Brain microvascular endothelial cell (primary cell): ENCODE data around the gene PIK3R6.
A peak's percentile ranks its signal among the peaks of the same experiment; 100 is the strongest.

Experiments used
- DNase-seq: peaks from one replicate; pipeline ENCODE4 v3.0.0-alpha.2; 2020
- H3K27ac ChIP-seq: fragments of 250-450 bp; sonication (Bioruptor Pico); 2 replicates; pipeline ENCODE4 v1.5.1; 2020; ENCODE audit warnings: mild to moderate bottlenecking, moderate library complexity
- H3K27me3 ChIP-seq: fragments of 250-450 bp; sonication (Bioruptor Pico); replicated peaks from 2 replicates; pipeline ENCODE4 v1.5.1; 2020; ENCODE audit warnings: mild to moderate bottlenecking
- H3K36me3 ChIP-seq: fragments of 250-450 bp; sonication (Bioruptor Pico); replicated peaks from 2 replicates; pipeline ENCODE4 v1.5.1; 2020; ENCODE audit warnings: mild to moderate bottlenecking
- H3K4me3 ChIP-seq: 2 replicates; pipeline ENCODE4 v1.5.1; 2011; ENCODE audit warnings: low read depth, mild to moderate bottlenecking, control low read depth, low read length, moderate library complexity
- in situ Hi-C: cut with HindIII; loops from 2 replicates; pipeline ENCODE4 v1.10.0; 2017; ENCODE audit warnings: low sequenced_read_pairs, low pct_ligation_motif_present
- TF ChIP-seq, protein P1 (sequence below): IDR thresholded peaks from 2 replicates; pipeline ENCODE4 v1.5.1; 2011; ENCODE audit warnings: low read depth, mild to moderate bottlenecking, moderate library complexity, low read length, control low read depth, inconsistent platforms; ENCODE audit errors: missing control alignments

PIK3R6 gene

DNA sequence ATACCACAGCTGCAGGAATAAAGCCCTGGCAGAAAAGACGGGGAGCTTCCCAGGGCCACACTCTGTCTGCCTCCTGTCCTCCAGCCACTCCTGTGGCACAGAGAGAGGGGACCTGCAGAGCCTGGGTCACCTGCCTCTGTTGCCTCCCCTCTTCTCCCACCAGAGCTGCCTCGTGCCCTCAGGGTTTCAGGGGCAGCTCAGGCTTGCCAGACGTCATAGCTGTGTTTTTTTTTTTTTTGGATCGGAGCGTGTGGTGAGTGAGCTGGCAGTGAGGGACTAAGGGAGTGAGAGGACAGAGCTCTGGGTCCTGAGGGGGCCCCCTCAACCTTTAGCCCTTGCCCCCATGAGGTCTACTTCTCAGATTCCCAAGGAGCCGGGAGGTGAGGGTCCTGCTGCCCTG, 2.1 kb downstream of the PIK3R6 start:
- H3K4me3 ChIP-seq, result no peak overlapping the region

DNA sequence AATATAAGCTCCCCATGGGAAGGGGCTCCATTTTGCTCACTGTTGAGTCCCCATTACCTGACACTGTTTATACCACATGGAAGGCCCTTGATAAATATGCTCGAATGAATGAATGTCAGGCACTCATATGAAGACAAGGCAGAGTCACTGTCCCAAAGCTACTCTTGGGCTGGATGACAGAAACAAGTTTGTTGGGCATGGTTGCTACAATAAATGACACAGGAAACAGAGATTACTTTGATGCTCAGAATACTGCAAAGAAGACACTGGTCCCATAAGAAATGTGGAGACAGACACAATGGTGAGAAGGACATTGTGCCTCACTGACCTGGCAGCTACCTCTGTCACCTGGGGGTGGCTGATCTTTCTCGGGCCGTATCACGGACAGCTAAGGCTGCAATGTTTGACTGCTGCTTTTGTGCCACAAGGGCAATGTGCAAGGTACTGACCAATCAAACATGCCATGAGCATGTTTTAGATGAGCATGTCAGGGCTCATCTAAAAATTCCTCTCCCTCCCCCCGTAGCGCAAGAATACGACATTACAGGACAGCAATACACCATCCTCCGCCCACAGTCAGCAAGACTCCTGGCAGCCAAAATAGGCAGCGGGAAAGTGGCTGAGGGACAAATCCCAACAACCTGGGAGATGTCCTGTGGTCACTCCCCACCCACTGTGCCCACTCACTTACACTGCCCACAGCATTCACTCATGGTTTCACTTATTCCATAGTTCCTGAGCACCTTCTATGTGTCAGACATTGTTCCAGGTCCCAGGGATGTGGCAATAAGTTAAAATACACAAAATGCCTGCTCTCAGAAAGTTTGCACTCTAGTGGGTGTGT, 5.0 kb downstream of the PIK3R6 start:
- TF ChIP-seq, protein P1, sequence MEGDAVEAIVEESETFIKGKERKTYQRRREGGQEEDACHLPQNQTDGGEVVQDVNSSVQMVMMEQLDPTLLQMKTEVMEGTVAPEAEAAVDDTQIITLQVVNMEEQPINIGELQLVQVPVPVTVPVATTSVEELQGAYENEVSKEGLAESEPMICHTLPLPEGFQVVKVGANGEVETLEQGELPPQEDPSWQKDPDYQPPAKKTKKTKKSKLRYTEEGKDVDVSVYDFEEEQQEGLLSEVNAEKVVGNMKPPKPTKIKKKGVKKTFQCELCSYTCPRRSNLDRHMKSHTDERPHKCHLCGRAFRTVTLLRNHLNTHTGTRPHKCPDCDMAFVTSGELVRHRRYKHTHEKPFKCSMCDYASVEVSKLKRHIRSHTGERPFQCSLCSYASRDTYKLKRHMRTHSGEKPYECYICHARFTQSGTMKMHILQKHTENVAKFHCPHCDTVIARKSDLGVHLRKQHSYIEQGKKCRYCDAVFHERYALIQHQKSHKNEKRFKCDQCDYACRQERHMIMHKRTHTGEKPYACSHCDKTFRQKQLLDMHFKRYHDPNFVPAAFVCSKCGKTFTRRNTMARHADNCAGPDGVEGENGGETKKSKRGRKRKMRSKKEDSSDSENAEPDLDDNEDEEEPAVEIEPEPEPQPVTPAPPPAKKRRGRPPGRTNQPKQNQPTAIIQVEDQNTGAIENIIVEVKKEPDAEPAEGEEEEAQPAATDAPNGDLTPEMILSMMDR, result no peak
- Histone ChIP-seq H3K4me3 (no peak overlapping the region), H3K27me3 (no peaks in the 10 kb centered on the region), H3K36me3 (no peaks in the 10 kb centered on the region), H3K27ac (no peak overlapping the region)
- in situ Hi-C loops, result no loop called here
- DNase-seq, result no peak

More for the DNA sequence above, 2.1 kb downstream of the PIK3R6 start:
- H3K27ac ChIP-seq, result no peak overlapping the region
- no peak for DNase-seq
- in situ Hi-C loops, result no loop called here
- no peaks in the 10 kb centered on the region for H3K36me3 ChIP-seq
- peaks cover 3% of the 10 kb centered on the region for H3K27me3 ChIP-seq
- TF ChIP-seq, protein P1, result no peak

DNA sequence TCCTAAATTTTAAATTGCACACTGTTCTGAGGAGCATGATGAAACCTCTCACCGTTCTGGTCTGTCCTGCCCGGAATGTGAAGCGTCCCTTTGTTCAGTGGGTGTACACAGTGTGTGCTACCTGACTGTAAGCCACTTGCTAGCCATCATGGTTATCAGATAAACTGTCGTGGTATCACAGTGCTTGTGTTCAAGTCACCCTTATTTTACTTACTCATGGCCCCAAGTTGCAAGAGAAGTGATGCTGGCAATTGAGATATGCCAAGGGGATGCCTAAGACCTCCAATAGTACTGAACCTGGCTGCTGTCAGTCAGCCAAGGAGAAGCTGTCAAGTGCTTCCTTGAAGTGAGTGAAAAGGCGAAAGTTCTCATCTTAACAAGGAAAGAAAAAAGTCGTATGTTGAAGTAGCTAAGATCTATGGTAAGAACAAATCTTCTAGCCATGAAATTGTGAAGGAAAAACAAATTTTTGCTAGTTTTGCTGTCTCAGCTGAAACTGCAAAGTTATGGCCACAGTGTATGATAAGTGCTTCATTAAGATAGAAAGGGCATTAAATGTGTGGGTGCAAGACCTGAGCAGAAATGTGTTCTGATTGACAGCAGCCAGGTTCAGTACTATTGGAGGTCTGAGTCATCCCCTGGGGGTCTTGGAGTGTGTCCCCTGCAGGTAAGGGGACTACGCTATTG, 5.8 kb downstream of the PIK3R6 start:
- in situ Hi-C loops, result no loop called here
- Histone ChIP-seq H3K4me3 (no peak overlapping the region), H3K27ac (no peak overlapping the region), H3K36me3 (no peaks in the 10 kb centered on the region), H3K27me3 (no peaks in the 10 kb centered on the region)
- TF ChIP-seq, protein P1, result no peak
- no peak for DNase-seq

DNA sequence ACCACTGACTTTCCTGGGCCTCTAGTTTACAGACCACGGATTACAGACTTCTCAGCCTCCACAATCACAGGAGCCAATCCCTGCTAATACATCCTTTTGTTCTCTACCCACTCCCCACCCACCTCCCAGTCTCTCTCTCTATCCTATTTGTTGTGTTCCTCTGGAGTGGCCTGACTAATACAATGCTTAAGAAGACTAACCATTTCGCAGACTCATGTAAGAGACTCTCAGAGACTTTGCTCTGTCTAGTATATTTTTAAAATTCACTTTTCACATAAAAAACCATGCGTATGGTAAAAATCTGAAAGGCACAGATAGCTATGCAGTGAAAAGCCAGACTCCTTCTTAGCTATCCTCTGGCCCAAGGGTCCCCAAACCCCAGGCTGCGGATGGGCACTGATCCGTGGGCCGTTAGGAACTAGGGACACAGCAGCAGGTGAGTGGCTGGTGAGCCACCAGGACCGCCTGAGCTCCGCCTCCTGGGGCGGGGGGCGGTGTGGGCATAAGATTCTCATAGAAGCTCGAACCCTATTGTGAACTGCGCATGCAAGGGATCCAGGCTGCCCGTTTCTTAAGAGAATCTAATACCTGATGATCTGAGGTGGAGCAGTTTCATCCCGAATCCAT, 7.6 kb downstream of the PIK3R6 start:
- in situ Hi-C loops, result no loop called here
- no peak overlapping the region for H3K4me3 ChIP-seq
- H3K27me3 ChIP-seq, result no peaks in the 10 kb centered on the region
- TF ChIP-seq, protein P1, result no peak
- DNase-seq, result no peak
- no peak overlapping the region for H3K27ac ChIP-seq
- no peaks in the 10 kb centered on the region for H3K36me3 ChIP-seq

DNA sequence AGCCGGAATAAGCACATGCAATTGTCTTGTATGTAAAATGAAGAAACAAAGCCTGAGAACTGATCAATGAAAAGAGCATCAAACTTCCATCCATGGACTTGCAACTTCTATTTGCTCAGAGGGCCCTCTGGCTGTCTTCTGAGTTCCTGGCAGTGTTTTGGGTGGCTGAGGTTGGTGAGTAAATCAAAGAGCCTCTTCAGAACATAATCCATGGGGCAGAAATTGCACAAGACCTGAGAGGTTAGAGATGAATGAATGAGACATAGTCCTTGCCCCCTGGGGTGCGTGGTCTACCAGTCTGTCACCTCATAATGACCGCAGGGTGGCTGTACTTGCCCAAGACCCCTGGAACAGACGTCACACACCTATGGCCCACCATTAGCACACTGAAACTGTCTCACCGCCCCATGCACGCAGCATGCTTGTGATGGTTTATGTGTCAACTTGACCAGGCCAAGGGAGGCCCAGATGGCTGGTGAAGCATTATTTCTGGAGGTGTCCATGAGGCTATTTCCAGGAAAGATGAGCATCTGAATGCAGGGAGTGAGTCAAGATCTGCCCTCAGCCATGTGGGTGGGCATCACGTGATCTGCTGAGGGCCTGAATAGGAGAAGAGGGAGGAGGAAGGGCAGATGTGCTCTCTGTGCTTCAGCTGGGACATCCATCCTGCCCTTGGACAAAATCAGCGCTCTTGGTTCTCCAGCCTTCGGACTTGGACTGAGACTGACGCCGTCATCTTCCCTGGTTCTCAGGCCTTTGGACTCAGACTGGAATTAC, 8.3 kb downstream of the PIK3R6 start:
- DNase-seq, result peak; percentile 40

More for the DNA sequence above, 8.3 kb downstream of the PIK3R6 start:
- in situ Hi-C loops, result no loop called here
- Histone ChIP-seq H3K27me3 (no peaks in the 10 kb centered on the region), H3K4me3 (no peak overlapping the region), H3K36me3 (no peaks in the 10 kb centered on the region), H3K27ac (peak overlapping the region; percentile 21)
- TF ChIP-seq, protein P1, result no peak
